ENCODE measurements around the gene LCE1A.

Gene LCE1A

DNA sequence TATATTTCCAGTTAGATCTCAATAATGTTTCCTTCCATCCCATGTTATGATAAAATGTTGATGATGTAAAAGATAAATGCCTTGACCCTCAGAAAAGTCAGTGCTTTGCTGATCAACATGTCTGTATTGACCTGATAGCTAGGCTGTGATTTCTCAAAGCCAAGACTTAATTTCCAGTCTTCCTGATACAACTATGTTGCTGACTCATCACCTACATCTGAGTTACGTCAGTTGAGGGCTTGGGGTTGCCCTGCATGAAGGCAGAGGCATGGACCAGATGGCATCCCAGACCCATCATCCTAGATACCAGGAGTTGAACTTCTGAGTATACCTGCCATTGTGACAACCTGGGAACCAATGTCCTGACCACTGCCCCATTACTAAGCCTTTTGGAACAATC, 25.9 kb upstream of the LCE1A start:
- H3K36me3 ChIP-seq (ENCODE audit: control insufficient read depth, low read length): no peaks in the 10 kb centered on the region
- no peaks in the 10 kb centered on the region for H3F3A ChIP-seq (ENCODE audit: control insufficient read depth, insufficient read depth)
- H3K27me3 ChIP-seq (ENCODE audit: control insufficient read depth, low read length): no peaks in the 10 kb centered on the region
- H3K4me2 ChIP-seq (ENCODE audit: low read length): no peak overlapping the region
- no peak overlapping the region for H3K4me3 ChIP-seq (ENCODE audit: low read length)
- no peaks in the 10 kb centered on the region for H3K4me1 ChIP-seq (ENCODE audit: control insufficient read depth, low read length)
- H4K20me1 ChIP-seq (ENCODE audit: control insufficient read depth, insufficient read depth, low read depth, low read length): no peaks in the 10 kb centered on the region
- no peaks in the 10 kb centered on the region for H3K9me3 ChIP-seq (ENCODE audit: control insufficient read depth, insufficient read depth, low read length)
- TF ChIP-seq, protein P1, sequence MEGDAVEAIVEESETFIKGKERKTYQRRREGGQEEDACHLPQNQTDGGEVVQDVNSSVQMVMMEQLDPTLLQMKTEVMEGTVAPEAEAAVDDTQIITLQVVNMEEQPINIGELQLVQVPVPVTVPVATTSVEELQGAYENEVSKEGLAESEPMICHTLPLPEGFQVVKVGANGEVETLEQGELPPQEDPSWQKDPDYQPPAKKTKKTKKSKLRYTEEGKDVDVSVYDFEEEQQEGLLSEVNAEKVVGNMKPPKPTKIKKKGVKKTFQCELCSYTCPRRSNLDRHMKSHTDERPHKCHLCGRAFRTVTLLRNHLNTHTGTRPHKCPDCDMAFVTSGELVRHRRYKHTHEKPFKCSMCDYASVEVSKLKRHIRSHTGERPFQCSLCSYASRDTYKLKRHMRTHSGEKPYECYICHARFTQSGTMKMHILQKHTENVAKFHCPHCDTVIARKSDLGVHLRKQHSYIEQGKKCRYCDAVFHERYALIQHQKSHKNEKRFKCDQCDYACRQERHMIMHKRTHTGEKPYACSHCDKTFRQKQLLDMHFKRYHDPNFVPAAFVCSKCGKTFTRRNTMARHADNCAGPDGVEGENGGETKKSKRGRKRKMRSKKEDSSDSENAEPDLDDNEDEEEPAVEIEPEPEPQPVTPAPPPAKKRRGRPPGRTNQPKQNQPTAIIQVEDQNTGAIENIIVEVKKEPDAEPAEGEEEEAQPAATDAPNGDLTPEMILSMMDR (IDR thresholded peaks at IDR 0.05; ENCODE audit: low read depth, low read length, poor library complexity, severe bottlenecking): no peak
- no peak for TF ChIP-seq EZH2phosphoT487 (IDR thresholded peaks at IDR 0.05; ENCODE audit: borderline replicate concordance, low read length)
- no peak overlapping the region for H3K27ac ChIP-seq (ENCODE audit: low read depth, low read length)
- H3K9me2 ChIP-seq (replicated peaks; ENCODE audit: control insufficient read depth, low read length): no peaks in the 10 kb centered on the region
- no peaks in the 10 kb centered on the region for H3K79me2 ChIP-seq (ENCODE audit: control insufficient read depth, low read length)

DNA sequence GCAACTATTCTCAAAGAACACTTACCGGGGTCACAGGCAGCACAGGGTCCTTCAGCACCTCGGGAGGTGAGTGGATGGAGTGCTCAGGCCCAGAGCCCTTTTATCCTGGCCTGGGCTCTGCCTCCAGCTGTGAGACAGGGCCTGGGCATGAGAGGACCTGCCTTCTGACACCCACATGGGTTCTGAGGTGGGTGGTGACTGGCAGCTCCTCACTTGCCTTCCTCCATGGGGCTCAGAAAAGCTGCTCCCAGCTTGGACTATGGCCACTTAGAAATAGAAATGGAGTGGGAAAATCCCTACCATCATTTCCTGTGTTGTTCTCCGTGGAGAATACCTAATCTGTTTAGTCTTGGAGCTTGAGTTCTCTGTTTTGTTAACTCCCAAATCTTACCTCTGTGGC, 20.7 kb upstream of the LCE1A start, which contains the start of gene LCE1C:
Gene LCE1C, minus strand, starts transcription at position 76 of the 400 bp plus-strand sequence. CDS start 1,173 bp downstream, outside the sequence.
- Histone ChIP-seq H3K79me2 (ENCODE audit: control insufficient read depth, low read length) (no peaks in the 10 kb centered on the region), H3K9me2 (replicated peaks; ENCODE audit: control insufficient read depth, low read length) (no peaks in the 10 kb centered on the region), H3K9me3 (ENCODE audit: control insufficient read depth, insufficient read depth, low read length) (no peaks in the 10 kb centered on the region), H3K4me1 (ENCODE audit: control insufficient read depth, low read length) (no peaks in the 10 kb centered on the region), H3K27ac (ENCODE audit: low read depth, low read length) (no peak within 1 kb of the TSS), H3K27me3 (ENCODE audit: control insufficient read depth, low read length) (no peaks in the 10 kb centered on the region; the same call in 1 of the 2 replicates), H3F3A (ENCODE audit: control insufficient read depth, insufficient read depth) (no peaks in the 10 kb centered on the region), H3K4me2 (ENCODE audit: low read length) (no peak within 1 kb of the TSS), H3K36me3 (ENCODE audit: control insufficient read depth, low read length) (no peaks in the 10 kb centered on the region), H4K20me1 (ENCODE audit: control insufficient read depth, insufficient read depth, low read depth, low read length) (no peaks in the 10 kb centered on the region), H3K4me3 (ENCODE audit: low read length) (no peak within 1 kb of the TSS)
- TF ChIP-seq, protein P1 (IDR thresholded peaks at IDR 0.05; ENCODE audit: low read depth, low read length, poor library complexity, severe bottlenecking): no peak
- TF ChIP-seq EZH2phosphoT487 (IDR thresholded peaks at IDR 0.05; ENCODE audit: borderline replicate concordance, low read length): no peak

DNA sequence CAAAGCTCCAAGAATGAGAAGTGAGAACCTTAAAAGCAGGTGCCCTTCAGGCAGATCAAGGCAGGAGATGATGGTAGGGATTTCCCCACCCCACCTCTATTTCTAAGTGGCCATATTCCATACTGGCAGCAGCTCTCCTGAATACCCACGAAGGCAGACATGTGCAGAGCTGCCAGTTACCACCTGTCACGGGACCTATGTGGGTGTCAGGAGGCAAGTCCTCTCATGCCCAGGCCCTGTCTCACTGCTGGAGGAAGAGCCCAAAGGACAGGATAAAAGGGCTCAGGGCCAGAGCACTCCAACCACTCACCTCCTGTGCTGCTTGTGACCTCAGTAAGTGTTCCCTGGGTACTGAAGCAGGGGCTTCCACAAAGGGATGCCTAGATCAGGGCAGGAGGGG, 16.2 kb upstream of the LCE1A start:
- TF ChIP-seq EZH2phosphoT487 (IDR thresholded peaks at IDR 0.05; ENCODE audit: borderline replicate concordance, low read length): no peak
- TF ChIP-seq, protein P1 (IDR thresholded peaks at IDR 0.05; ENCODE audit: low read depth, low read length, poor library complexity, severe bottlenecking): no peak
- Histone ChIP-seq H3K36me3 (ENCODE audit: control insufficient read depth, low read length) (no peaks in the 10 kb centered on the region), H3F3A (ENCODE audit: control insufficient read depth, insufficient read depth) (no peaks in the 10 kb centered on the region), H3K4me1 (ENCODE audit: control insufficient read depth, low read length) (no peaks in the 10 kb centered on the region), H3K27me3 (ENCODE audit: control insufficient read depth, low read length) (no peaks in the 10 kb centered on the region; the same call in 1 of the 2 replicates), H3K79me2 (ENCODE audit: control insufficient read depth, low read length) (no peaks in the 10 kb centered on the region), H4K20me1 (ENCODE audit: control insufficient read depth, insufficient read depth, low read depth, low read length) (no peaks in the 10 kb centered on the region), H3K4me2 (ENCODE audit: low read length) (no peak overlapping the region), H3K27ac (ENCODE audit: low read depth, low read length) (no peak overlapping the region), H3K9me3 (ENCODE audit: control insufficient read depth, insufficient read depth, low read length) (no peaks in the 10 kb centered on the region), H3K4me3 (ENCODE audit: low read length) (no peak overlapping the region), H3K9me2 (replicated peaks; ENCODE audit: control insufficient read depth, low read length) (no peaks in the 10 kb centered on the region)
